K562 (cell line): ENCODE measurements around the gene MVD. TPM values are rescaled to one million over a fixed set of nuclear protein-coding genes. Genes with fewer than 3 reads are reported as not detected.

Experiments
- BMI1 ChIP-seq: fragments of 150-350 bp; IDR thresholded peaks from 2 replicates; pipeline ENCODE4 v1.6.1; 2014; ENCODE audit warnings: low read length
- FOXM1 ChIP-seq, 2 experiments: fragments of 450-650 bp in 1 of 2; sonication (generic) in 1 of 2; formaldehyde crosslinking in 1 of 2; IDR thresholded peaks; 2 replicates each; pipeline versions ENCODE4 v1.6.1 to v1.9.0; 2017 to 2022; ENCODE audit warnings: low read depth in 2 of 2, mild to moderate bottlenecking in 2 of 2, missing genetic modification reagents in 1 of 2, moderate library complexity in 1 of 2
- HDAC8 ChIP-seq: fragments of 450-650 bp; IDR thresholded peaks from 2 replicates; pipeline ENCODE4 v1.6.1; 2016; ENCODE audit warnings: mild to moderate bottlenecking, missing genetic modification characterization, moderate library complexity, missing compliant biosample characterization
- HNRNPH1 ChIP-seq: fragments of 200-400 bp; formaldehyde crosslinking; optimal IDR thresholded peaks from 2 replicates; pipeline ENCODE3; 2017; ENCODE audit warnings: low read depth, mild to moderate bottlenecking, low read length, moderate library complexity
- KDM4B ChIP-seq, 2 experiments: fragments of 450-650 bp in 1 of 2; sonication (generic) in 1 of 2; IDR thresholded peaks; 2 replicates each; pipeline ENCODE4 v1.6.1; 2016 to 2017; ENCODE audit warnings: borderline replicate concordance in 2 of 2, antibody characterized with exemption in 1 of 2, low read depth in 1 of 2, mild to moderate bottlenecking in 1 of 2
- MBD2 ChIP-seq: sonication (generic); IDR thresholded peaks from 2 replicates; pipeline ENCODE4 v1.6.1; 2016; ENCODE audit warnings: low read depth, borderline replicate concordance
- NFXL1 ChIP-seq: fragments of 450-650 bp; formaldehyde crosslinking; IDR thresholded peaks from 2 replicates; pipeline ENCODE4 v1.4.0; 2021; ENCODE audit warnings: mild to moderate bottlenecking
- PCBP1 ChIP-seq: fragments of 200-400 bp; formaldehyde crosslinking; IDR thresholded peaks from 2 replicates; pipeline ENCODE4 v1.6.1; 2018; ENCODE audit warnings: mild to moderate bottlenecking, low read depth, low read length; ENCODE audit not compliant: poor library complexity, severe bottlenecking
- PTBP1 ChIP-seq: fragments of 200-400 bp; formaldehyde crosslinking; IDR thresholded peaks from 2 replicates; pipeline ENCODE4 v1.6.1; 2017; ENCODE audit warnings: low read depth, low read length
- SP1 ChIP-seq: sonication (generic); formaldehyde crosslinking; IDR thresholded peaks from 2 replicates; pipeline ENCODE4 v1.8.1; 2022; ENCODE audit warnings: mild to moderate bottlenecking, missing genetic modification reagents
- STAG1 ChIP-seq: sonication (generic); formaldehyde crosslinking; IDR thresholded peaks from 2 replicates; pipeline ENCODE4 v1.5.0; 2020; ENCODE audit warnings: missing genetic modification reagents, borderline replicate concordance
- ZBTB8A ChIP-seq: fragments of 450-650 bp; IDR thresholded peaks from 2 replicates; pipeline ENCODE4 v1.6.1; 2018; ENCODE audit warnings: mild to moderate bottlenecking, moderate library complexity; ENCODE audit not compliant: partially characterized antibody
- ZNF224 ChIP-seq: sonication (generic); formaldehyde crosslinking; IDR thresholded peaks from 2 replicates; pipeline ENCODE4 v1.8.0; 2022; ENCODE audit warnings: mild to moderate bottlenecking, missing genetic modification reagents
- ZNF764 ChIP-seq: fragments of 250-450 bp; sonication (Bioruptor Pico); IDR thresholded peaks from 2 replicates; pipeline ENCODE4 v1.4.0; 2020; ENCODE audit warnings: low read depth, mild to moderate bottlenecking, moderate library complexity
- ZNF830 ChIP-seq: fragments of 250-450 bp; sonication (Bioruptor Pico); IDR thresholded peaks from 2 replicates; pipeline ENCODE4 v1.5.0; 2021; ENCODE audit warnings: mild to moderate bottlenecking
- polyA plus RNA-seq, 8 experiments: library from polyadenylated mRNA; depleted of rRNA in 4 of 8; stranded (reverse) in 5 of 8; unstranded in 3 of 8; fragments of >200 nt; fragmentation: Nextera tagmentation in 2 of 8; fragmentation: Illumina TruSeq in 1 of 8; extraction: Ambion mirVana in 2 of 8; extraction: Trizol in 1 of 8; gene quantifications; 2 replicates each; pipeline versions ENCODE4 v1.2.1 to v1.2.3, GENCODE V29; 2011 to 2014; ENCODE audit warnings: inconsistent platforms in 1 of 8, missing spikeins in 1 of 8
- total RNA-seq, 7 experiments: library from RNA; depleted of rRNA in 6 of 7; stranded (reverse); fragments of >200 nt in 6 of 7; fragmentation: Illumina TruSeq in 2 of 7; extraction: Trizol in 2 of 7; gene quantifications; 2 replicates each; pipeline versions ENCODE4 v1.2.1 to v1.2.3, GENCODE V29; 2011 to 2021; ENCODE audit warnings: low replicate concordance in 1 of 7
- TF ChIP-seq, protein P1 (sequence below): sonication (generic); formaldehyde crosslinking; IDR thresholded peaks from 2 replicates; pipeline ENCODE4 v1.5.0; 2020; ENCODE audit warnings: missing genetic modification reagents

The MVD gene
- total and polyA plus RNA-seq, 9 of the 15 experiments (the other 6 are each of a cell fraction or from before 2014, with no cell fraction given), result 12.2 to 141 (median 45.3) TPM

DNA sequence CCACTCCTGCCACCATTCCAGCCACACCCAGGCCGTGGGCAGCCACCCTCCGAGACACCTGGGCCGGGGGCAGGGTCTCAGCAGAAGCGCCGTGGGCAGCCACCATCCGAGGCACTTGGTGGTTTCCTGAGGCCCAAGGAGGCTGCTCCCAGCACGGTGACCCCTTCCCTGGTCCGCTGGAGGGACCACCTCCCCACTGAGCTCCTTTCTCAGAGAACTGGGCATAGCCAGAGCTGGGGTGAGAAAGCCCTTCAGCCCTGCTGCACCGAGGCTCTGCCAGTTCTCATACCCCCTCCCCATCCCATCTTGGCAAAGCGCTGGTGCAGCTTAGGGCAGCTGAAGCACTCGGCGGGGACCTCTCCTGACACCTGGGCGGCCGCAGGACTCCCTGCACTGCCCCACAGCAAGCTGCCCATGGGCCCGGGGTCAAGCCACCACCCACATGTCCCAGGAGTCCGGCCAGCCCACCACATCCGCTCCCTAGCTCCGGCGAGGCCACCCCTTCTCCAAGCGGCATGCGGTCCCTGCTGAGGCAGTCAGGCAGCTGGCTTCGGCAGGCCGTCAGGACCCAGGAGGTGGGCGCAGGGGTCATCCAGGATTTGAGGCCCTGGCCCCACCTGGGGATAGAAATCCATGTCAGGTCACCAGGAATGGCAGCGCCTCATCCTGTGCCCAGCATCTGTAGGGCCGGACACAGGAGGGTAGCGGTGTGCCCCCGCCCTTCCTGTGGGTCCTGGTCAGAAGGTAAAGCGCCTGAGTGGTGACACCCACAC lies 10.7 kb downstream of the MVD start (continued):
- TF ChIP-seq BMI1 (no peak), ZBTB8A (no peak), MBD2 (0 out of 2 replicates have a peak, but pooled peaks have one; percentile 15), HNRNPH1 (no peak), PTBP1 (no peak), STAG1 (CRISPR knock-in tag) (no peak), SP1 (CRISPR knock-in tag) (no peak), ZNF764 (CRISPR knock-in tag) (no peak), FOXM1 (IDR thresholded peaks at IDR 0.05; ENCODE audit: low read depth) (no peak), FOXM1 (CRISPR knock-in tag; IDR thresholded peaks at IDR 0.05; ENCODE audit: low read depth) (0 out of 2 replicates have a peak, but pooled peaks have one; percentile 54), ZNF224 (CRISPR knock-in tag) (no peak), KDM4B (IDR thresholded peaks at IDR 0.05; ENCODE audit: borderline replicate concordance in 2 of 2, low read depth in 1 of 2) (no peak), ZNF830 (no peak), NFXL1 (CRISPR knock-in tag) (no peak), PCBP1 (peak; percentile 34), HDAC8 (tag) (no peak)
- TF ChIP-seq, protein P1, sequence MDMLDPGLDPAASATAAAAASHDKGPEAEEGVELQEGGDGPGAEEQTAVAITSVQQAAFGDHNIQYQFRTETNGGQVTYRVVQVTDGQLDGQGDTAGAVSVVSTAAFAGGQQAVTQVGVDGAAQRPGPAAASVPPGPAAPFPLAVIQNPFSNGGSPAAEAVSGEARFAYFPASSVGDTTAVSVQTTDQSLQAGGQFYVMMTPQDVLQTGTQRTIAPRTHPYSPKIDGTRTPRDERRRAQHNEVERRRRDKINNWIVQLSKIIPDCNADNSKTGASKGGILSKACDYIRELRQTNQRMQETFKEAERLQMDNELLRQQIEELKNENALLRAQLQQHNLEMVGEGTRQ, result no peak
